SK-N-MC (cell line): ENCODE data around the gene CAMTA1.

Experiments
- DNase-seq: peaks from one replicate; pipeline ENCODE4 v3.0.0-alpha.2; 2011; ENCODE audit warnings: low read depth, low spot score
- H3K27ac ChIP-seq: fragments of 200-600 bp; sonication (generic); 2 replicates; pipeline ENCODE4 v1.5.1; 2016; ENCODE audit warnings: mixed run types
- H3K36me3 ChIP-seq: fragments of 200-600 bp; sonication (generic); 2 replicates; pipeline ENCODE4 v1.6.1; 2017; ENCODE audit warnings: antibody characterized with exemption, low read length, mixed read lengths; ENCODE audit not compliant: insufficient read depth
- H3K4me3 ChIP-seq: fragments of 200-600 bp; sonication (generic); 2 replicates; pipeline ENCODE4 v1.5.1; 2016
- H3K9ac ChIP-seq: fragments of 200-600 bp; sonication (generic); 2 replicates; pipeline ENCODE4 v1.8.0; 2017; ENCODE audit warnings: mixed run types, mixed read lengths; ENCODE audit not compliant: insufficient read length
- H3K9me3 ChIP-seq: fragments of 200-600 bp; sonication (generic); 2 replicates; pipeline ENCODE4 v1.6.1; 2017; ENCODE audit warnings: low read depth, mild to moderate bottlenecking, antibody characterized with exemption, low read length, moderate library complexity, mixed read lengths
- EZH2 ChIP-seq: fragments of 200-600 bp; sonication (generic); IDR thresholded peaks from one replicate; pipeline ENCODE4 v1.6.1; 2017; ENCODE audit warnings: antibody characterized with exemption
- FOXP2 ChIP-seq: optimal IDR thresholded peaks from 2 replicates; pipeline ENCODE3; 2011; ENCODE audit warnings: mild to moderate bottlenecking, moderate library complexity; ENCODE audit not compliant: insufficient read depth; ENCODE audit errors: extremely low read length, control extremely low read depth
- POLR2AphosphoS5 ChIP-seq: IDR thresholded peaks from 2 replicates; pipeline ENCODE4 v1.6.1; 2012; ENCODE audit warnings: mild to moderate bottlenecking, low read depth, low read length, borderline replicate concordance

The CAMTA1 gene

GRCh38 chr1:7507285-7508019 is 722.2 kb downstream of the CAMTA1 start:
- Histone ChIP-seq H3K27ac (no peak overlapping the region), H3K9me3 (no peaks in the 10 kb centered on the region), H3K4me3 (no peak overlapping the region), H3K36me3 (no peaks in the 10 kb centered on the region), H3K9ac (no peak overlapping the region)
- no peak for TF ChIP-seq EZH2
- no peak for TF ChIP-seq POLR2AphosphoS5
- no peak for TF ChIP-seq FOXP2
- no peak for DNase-seq

- H3K36me3 ChIP-seq = no peaks in the 10 kb centered on the region
- no peak overlapping the region for H3K9ac ChIP-seq
- H3K9me3 ChIP-seq = no peaks in the 10 kb centered on the region
- H3K27ac ChIP-seq = no peak overlapping the region
- TF ChIP-seq EZH2 = no peak
- no peak for TF ChIP-seq FOXP2
- no peak for TF ChIP-seq POLR2AphosphoS5
- no peak overlapping the region for H3K4me3 ChIP-seq
- DNase-seq = no peak
Measured at GRCh38 chr1:7508052-7508933, 723.0 kb downstream of the CAMTA1 start.

GRCh38 chr1:7508934-7509519 is 723.8 kb downstream of the CAMTA1 start:
- DNase-seq = no peak
- Histone ChIP-seq H3K9ac (no peak overlapping the region), H3K4me3 (no peak overlapping the region), H3K27ac (no peak overlapping the region), H3K9me3 (no peaks in the 10 kb centered on the region), H3K36me3 (no peaks in the 10 kb centered on the region)
- TF ChIP-seq POLR2AphosphoS5 (no peak), FOXP2 (no peak), EZH2 (no peak)

GRCh38 chr1:7509598-7509997 is 724.3 kb downstream of the CAMTA1 start:
- TF ChIP-seq POLR2AphosphoS5 = no peak
- no peak for TF ChIP-seq EZH2
- TF ChIP-seq FOXP2 = no peak
- Histone ChIP-seq H3K9me3 (no peaks in the 10 kb centered on the region), H3K4me3 (no peak overlapping the region), H3K36me3 (no peaks in the 10 kb centered on the region), H3K9ac (no peak overlapping the region), H3K27ac (no peak overlapping the region)
- no peak for DNase-seq

- Histone ChIP-seq H3K4me3 (no peak overlapping the region), H3K9me3 (no peaks in the 10 kb centered on the region), H3K36me3 (no peaks in the 10 kb centered on the region), H3K9ac (no peak overlapping the region), H3K27ac (no peak overlapping the region)
- no peak for TF ChIP-seq FOXP2
- TF ChIP-seq POLR2AphosphoS5 = no peak
- TF ChIP-seq EZH2 = no peak
- DNase-seq = no peak
Measured at GRCh38 chr1:7510389-7510931, 725.2 kb downstream of the CAMTA1 start.

GRCh38 chr1:7511381-7511780 is 726.1 kb downstream of the CAMTA1 start:
- no peak for DNase-seq
- Histone ChIP-seq H3K9me3 (no peaks in the 10 kb centered on the region), H3K4me3 (no peak overlapping the region), H3K36me3 (no peaks in the 10 kb centered on the region), H3K27ac (no peak overlapping the region), H3K9ac (no peak overlapping the region)
- no peak for TF ChIP-seq POLR2AphosphoS5
- no peak for TF ChIP-seq EZH2
- TF ChIP-seq FOXP2 = no peak

GRCh38 chr1:7513081-7513480 is 727.8 kb downstream of the CAMTA1 start:
- Histone ChIP-seq H3K9ac (no peak overlapping the region), H3K36me3 (no peaks in the 10 kb centered on the region), H3K27ac (no peak overlapping the region), H3K9me3 (no peaks in the 10 kb centered on the region), H3K4me3 (no peak overlapping the region)
- DNase-seq = no peak
- TF ChIP-seq FOXP2 = no peak
- TF ChIP-seq POLR2AphosphoS5 = no peak
- no peak for TF ChIP-seq EZH2

DNA sequence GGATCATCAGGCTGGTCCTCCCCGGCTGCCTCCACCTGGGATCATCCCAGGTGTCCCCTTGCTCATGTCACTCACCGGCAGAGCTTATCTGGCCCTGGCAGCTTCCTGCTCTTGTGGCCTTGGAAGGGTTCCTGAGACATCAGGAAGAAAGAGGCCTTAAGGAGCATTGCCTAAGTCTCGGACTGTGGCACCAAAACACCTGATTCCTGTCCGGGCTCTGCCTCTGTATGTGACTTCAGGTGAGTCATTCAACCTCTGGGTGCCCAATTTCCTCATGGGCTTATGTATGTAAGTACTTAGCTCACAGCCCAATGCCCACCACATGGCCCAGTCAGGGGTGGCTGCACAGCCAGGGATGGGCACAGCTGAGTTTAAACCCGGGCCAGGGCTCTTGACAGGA is 729.9 kb downstream of the CAMTA1 start:
- no peak for DNase-seq
- H3K36me3 ChIP-seq = no peaks in the 10 kb centered on the region
- H3K27ac ChIP-seq = no peak overlapping the region
- no peak for TF ChIP-seq EZH2
- no peak for TF ChIP-seq FOXP2
- no peak for TF ChIP-seq POLR2AphosphoS5
- H3K9me3 ChIP-seq = no peaks in the 10 kb centered on the region
- no peak overlapping the region for H3K9ac ChIP-seq
- H3K4me3 ChIP-seq = no peak overlapping the region
